SU-DHL-6 (cell line): Measurements from ENCODE around the gene MYORG.

ENCODE experiments used
- CTCF ChIP-seq: fragments of 200-600 bp; sonication (generic); IDR thresholded peaks from one replicate; pipeline ENCODE4 v1.5.1; 2017; ENCODE audit warnings: antibody characterized with exemption, mild to moderate bottlenecking, low read length, moderate library complexity; ENCODE audit not compliant: insufficient read depth, poor library complexity, severe bottlenecking
- EZH2phosphoT487 ChIP-seq: fragments of 200-600 bp; sonication (generic), shearing (Covaris generic); conservative IDR thresholded peaks from 2 replicates; pipeline ENCODE4 v1.6.1; 2018; ENCODE audit warnings: mild to moderate bottlenecking, antibody characterized with exemption, low read length, moderate library complexity, mixed read lengths

- TF ChIP-seq CTCF (no peak), EZH2phosphoT487 (no peak)
These were observed 50.0 kb downstream of the MYORG start for GRCh38 chr9:34326690-34327089.
